ENCODE data around the gene PC.
A peak's percentile ranks its signal among the peaks of the same experiment; 100 is the strongest.
"Not testable (repeated sequence)": the region's sequence is repeated elsewhere in the genome, so short reads cannot be mapped to it uniquely, and the experiment has no call there.

Gene PC, protein sequence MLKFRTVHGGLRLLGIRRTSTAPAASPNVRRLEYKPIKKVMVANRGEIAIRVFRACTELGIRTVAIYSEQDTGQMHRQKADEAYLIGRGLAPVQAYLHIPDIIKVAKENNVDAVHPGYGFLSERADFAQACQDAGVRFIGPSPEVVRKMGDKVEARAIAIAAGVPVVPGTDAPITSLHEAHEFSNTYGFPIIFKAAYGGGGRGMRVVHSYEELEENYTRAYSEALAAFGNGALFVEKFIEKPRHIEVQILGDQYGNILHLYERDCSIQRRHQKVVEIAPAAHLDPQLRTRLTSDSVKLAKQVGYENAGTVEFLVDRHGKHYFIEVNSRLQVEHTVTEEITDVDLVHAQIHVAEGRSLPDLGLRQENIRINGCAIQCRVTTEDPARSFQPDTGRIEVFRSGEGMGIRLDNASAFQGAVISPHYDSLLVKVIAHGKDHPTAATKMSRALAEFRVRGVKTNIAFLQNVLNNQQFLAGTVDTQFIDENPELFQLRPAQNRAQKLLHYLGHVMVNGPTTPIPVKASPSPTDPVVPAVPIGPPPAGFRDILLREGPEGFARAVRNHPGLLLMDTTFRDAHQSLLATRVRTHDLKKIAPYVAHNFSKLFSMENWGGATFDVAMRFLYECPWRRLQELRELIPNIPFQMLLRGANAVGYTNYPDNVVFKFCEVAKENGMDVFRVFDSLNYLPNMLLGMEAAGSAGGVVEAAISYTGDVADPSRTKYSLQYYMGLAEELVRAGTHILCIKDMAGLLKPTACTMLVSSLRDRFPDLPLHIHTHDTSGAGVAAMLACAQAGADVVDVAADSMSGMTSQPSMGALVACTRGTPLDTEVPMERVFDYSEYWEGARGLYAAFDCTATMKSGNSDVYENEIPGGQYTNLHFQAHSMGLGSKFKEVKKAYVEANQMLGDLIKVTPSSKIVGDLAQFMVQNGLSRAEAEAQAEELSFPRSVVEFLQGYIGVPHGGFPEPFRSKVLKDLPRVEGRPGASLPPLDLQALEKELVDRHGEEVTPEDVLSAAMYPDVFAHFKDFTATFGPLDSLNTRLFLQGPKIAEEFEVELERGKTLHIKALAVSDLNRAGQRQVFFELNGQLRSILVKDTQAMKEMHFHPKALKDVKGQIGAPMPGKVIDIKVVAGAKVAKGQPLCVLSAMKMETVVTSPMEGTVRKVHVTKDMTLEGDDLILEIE

DNA sequence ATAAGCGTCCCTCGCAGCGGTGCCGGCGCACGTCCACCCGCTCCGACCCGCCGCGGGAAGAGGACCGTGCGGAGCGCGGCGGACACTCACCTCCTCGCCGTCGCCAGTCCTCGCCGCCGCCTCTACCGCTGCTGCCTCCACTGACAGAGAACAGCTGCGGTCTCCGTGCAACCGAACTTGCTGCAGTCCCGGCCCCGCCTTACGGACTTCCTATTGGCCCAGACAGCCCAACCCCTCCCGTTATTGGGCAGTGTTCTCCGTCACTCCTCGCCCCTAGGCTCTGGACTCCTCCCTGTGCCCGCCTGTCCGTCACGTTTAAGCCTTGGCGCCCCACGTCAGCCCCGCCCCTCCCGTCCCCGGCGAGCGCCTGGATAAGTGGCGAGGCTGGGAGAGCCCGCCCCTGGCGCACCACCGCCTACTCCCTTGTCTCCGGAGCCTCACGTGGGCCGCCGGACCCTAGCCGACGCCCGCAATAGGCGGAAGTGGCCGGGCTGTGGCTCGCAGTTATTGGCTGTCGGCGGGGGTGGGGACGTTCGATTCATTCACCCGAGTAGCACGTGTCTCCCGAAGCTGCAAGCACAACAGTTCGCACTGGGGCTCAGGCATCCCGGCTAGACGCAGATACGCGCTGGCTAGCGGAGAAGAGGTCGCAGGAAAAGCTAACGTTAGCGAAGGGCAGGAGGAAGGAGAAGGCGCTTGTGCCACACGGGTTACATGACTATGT is at the start of gene PC:
PC (minus strand) TSS at position 152 of the 724 bp plus-strand sequence. CDS start 86,224 bp downstream, outside the sequence.
- DNase-seq (ENCODE audit: low read depth), result peak; percentile 96

DNA sequence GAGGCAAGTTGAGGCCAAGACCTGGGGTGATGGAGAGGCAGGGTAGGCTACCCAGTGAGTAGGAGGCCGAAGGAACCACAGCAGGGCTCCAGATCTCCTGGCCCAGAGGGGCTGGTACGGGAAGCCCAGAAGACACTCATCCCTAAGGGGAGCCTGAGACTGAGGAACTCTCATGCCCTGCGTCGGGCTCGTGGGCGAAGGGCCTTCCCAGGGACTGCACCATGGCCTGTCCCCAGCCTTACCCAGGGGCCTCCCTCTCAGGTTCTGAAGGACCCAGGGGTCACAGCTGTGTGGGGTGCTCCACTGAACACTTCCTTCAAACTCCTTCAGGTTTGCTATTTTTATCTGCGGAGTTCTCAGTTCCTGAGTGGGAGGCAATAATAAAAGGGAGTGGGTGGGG is 48.9 kb upstream of the PC start:
- no peak for DNase-seq (ENCODE audit: low read depth)

DNA sequence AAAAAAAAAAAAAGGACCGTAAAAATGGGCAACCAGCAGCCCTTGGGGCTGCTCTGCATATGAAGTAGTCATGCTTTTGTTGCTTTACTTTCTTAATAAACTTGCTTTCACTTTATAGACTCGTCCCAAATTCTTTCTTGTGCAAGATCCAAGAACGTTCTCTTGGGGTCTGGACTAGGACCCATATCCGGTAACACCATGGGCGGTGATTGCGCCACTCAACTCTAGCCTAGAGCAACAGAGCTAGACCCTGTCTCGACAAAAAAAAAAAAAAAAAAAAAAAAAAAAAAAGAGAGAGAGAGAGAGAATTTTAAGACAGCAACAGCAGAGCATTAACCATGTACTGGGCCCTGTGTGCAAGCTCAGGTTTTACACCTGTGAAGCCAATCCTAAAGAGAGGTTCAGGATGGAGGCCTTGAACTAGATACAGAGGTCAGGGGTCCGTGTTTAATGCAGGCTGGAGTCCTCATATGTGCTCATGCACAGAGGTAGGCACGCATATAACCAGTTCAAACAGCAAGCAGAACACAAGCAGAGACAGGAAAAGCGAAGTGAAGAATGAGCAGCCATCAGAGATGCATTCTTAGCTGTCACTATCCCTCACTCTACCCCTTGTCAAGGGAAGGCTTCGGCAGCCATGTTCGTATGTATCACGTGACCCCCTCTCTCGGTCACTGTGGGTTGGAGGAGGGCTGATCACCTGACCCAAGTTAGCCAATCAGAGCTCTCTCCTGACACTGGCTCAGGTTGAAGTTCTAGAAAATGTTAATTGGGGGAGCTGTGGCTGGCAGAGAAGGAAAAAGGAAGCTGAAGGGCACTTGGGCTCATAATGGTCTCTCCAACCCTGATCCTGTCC is 48.1 kb upstream of the PC start:
- DNase-seq (ENCODE audit: low read depth), result peak; percentile 15

DNA sequence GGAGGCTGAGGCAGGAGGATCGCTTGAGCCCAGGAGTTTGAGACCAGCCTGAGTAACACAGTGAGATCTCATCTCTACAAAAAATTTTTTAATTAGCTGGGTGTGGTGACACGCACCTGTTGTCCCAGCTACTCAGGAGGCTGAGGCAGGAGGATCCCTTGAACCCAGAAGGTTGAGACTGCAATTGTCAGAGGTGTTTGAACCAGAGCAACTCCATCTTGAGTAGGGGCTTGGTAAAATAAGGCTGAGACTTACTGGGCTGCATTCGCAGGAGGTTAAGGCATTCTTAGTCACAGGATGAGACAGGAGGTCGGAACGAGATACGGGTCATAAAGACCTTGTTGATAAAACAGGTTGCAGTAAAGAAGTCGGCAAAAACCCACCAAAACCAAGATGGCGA is 47.0 kb upstream of the PC start:
- not testable (repeated sequence) for DNase-seq (ENCODE audit: low read depth)

DNA sequence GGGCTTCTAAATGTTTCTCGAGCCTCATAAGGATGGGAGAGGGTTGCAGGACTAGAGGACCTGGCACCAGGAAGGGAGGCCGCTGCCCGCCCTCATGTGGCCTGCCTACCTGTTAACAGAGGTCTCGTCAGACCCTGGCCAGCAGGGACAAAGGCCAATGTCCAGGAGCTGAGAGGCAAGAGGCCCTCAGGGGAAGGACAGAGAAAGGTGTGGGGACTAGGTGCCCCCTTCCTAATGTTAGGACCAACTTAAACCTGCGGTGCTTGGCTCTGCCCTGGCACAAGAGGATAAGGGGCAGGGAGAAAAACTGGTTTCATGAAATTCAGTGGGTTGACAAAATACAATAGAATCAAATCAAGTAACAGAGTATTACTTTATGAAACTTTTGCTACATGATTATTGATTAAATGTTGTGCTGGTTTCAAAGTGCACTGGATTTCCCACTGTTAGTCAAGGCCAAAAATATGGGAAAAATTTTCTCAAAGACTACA is 44.8 kb upstream of the PC start:
- no peak for DNase-seq (ENCODE audit: low read depth)

- no peak for DNase-seq (ENCODE audit: low read depth)
Measured at GRCh38 chr11:67002297-67002913, 44.2 kb upstream of the PC start.

DNA sequence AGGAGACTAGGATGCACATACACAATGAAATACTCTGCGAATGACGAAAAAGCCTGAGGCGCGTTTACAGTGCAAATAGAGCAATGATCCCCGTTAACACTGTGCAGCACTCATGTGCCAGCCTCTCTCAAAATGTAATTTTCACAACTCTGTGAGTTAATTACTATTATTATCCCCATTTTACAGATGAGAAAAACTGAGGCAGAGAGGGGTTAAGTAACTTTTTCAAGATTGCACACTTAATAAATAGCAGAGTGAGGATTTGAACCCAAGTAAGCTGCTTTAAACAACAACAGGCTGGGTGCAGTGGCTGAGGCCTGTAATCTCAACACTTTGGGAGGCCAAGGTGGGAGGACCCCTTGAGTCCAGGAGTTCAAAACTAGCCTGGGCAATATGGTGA is 43.1 kb upstream of the PC start:
- no peak for DNase-seq (ENCODE audit: low read depth)

DNA sequence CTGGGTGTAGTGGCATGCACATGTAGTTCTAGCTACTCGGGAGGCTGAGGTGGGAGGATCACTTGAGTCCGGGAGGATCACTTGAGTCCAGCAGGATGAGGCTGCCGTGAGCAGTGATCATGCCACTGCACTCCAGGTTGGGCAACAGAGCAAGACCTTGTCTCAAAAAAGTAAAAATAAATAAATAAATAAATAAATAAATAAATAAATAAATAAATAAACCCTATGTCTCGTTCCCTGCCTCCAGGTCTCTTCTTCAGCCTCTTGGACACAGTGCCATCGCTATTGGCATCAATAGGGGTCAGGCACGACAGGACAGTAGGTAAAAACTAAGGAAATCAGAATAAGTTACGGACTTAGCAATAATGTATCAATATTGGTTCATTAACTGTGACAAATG is 41.4 kb upstream of the PC start:
- no peak for DNase-seq (ENCODE audit: low read depth)

GRCh38 chr11:66996609-66997273 is 38.6 kb upstream of the PC start:
- no peak for DNase-seq (ENCODE audit: low read depth)

DNA sequence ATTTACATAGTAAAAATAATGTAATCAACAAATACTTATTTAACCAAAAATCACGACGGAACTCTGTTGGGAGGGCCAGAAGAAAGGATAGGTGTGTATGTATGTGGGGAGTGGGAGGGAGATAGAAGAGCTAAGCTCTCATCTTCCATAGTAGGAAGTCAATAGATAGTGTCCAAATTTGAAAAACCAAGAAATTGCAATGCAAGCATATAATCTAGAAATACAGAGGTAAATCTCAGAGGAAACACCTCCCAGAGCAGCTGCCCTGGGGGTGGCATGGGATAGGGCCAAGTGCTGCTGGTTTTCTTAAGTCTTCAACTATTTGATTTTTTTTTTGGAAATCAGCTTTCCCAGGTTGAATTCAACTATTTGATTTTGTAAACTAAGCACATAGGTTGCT is 33.9 kb upstream of the PC start:
- no peak for DNase-seq (ENCODE audit: low read depth)

DNA sequence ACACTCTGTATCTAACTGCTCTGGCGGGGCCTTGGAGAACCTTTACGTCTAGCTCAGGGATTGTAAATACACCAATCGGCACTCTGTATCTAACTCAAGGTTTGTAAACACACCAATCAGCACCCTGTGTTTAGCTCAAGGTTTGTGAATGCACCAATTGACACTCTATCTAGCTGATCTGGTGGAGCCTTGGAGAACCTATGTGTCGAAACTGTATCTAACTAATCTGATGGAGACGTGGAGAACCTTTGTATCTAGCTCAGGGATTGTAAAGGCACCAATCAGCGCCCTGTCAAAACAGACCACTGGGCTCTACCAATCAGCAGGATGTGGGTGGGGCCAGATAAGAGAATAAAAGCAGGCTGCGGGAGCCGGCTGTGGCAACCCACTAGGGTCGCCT is 31.2 kb upstream of the PC start:
- not testable (repeated sequence) for DNase-seq (ENCODE audit: low read depth)

- not testable (repeated sequence) for DNase-seq (ENCODE audit: low read depth)
Measured at GRCh38 chr11:66988741-66989140, 30.6 kb upstream of the PC start.

GRCh38 chr11:66987924-66988637 is 29.9 kb upstream of the PC start:
- DNase-seq (ENCODE audit: low read depth), result no peak

DNA sequence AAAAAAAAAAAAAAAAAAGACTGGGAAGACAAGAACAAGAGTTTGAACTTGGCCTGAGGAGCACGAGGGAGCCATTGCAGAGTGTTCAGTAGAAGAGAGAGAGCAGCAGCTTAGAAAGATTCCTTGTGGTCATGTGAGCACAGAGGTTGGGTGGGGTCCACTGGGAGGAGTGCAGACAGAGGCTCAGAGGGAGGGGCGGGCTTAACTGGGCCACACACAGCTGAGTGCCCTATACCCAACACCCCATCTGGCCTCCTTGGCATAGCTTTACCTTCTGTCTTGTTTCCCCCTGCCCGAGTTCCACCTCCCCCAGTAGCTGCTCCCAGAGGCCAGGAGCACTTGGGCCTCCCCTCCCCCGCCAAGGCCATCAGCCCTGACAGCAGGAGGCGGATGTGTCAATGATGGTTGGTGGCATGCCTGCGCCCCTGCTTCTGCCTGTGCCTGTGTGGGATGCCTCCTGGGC is 29.0 kb upstream of the PC start:
- no peak for DNase-seq (ENCODE audit: low read depth)

GRCh38 chr11:66986178-66986545 is 28.0 kb upstream of the PC start:
- DNase-seq (ENCODE audit: low read depth), result no peak

GRCh38 chr11:66985508-66986177 is 27.5 kb upstream of the PC start:
- no peak for DNase-seq (ENCODE audit: low read depth)

DNA sequence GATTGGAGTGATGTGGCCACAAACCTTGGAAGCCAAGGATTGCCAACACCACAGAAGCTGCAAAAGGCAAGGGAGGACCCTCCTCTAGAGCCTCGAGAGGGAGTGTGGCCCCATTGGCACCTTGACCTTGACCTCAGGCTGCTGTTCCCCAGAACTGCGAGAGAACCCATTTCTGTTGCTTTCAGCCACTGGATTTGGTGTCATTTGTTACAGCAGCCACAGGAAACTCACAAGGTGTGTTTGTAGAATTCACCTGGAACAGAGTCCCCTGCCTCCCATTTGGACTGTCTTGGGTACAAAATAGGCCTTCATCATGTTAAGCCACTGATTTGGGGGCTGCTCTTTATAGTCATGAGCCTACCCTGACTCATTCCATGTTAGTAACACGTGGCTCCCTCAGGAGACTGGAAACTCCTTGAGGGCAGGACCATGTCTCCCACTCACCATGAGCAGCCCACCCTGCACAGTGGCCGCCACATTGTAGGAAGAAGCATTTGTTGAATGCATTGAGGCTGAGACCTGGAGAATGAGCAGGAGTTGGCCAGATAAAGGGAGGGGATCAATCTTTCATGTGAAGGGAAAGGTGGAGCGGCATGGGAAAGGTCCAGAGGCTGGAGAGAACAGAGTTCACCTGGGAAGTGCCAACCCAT is 25.2 kb upstream of the PC start:
- DNase-seq (ENCODE audit: low read depth), result no peak
